ENCODE data around the gene ZNF768. TPM values are rescaled to one million over a fixed set of nuclear protein-coding genes. Genes with fewer than 3 reads are reported as not detected.

Gene ZNF768
- total RNA-seq, 1 experiment from 2014 or later, result 68.3 TPM

GRCh38 chr16:30488764-30489605 lies 37.4 kb downstream of the ZNF768 start:
- in situ Hi-C loops (cut with HindIII; ENCODE audit: low pct_unique_long_range_greater_than_20kb, low sequenced_read_pairs), result no loop called here
- H3K36me3 ChIP-seq (ENCODE audit: control insufficient read depth, insufficient read depth, low read length), result no peaks in the 10 kb centered on the region
- no peaks in the 10 kb centered on the region for H3K27me3 ChIP-seq (ENCODE audit: control insufficient read depth, insufficient read depth, low read length)
- no peak overlapping the region for H3K4me3 ChIP-seq (ENCODE audit: low read depth in 2 of 2, low read length in 2 of 2)
- H3K9me3 ChIP-seq (ENCODE audit: control insufficient read depth, insufficient read depth, low read depth, low read length), result no peaks in the 10 kb centered on the region
- no TSS peak for BruUV-seq (replicated peaks)
- POLR2A ChIA-PET, result no interaction called here
- no peak for ATAC-seq
- no peak for DNase-seq (ENCODE audit: low read depth, low spot score)
- no peak overlapping the region for H3K27ac ChIP-seq (ENCODE audit: low read length)
- no peak for TF ChIP-seq POLR2AphosphoS5 (IDR thresholded peaks at IDR 0.05; ENCODE audit: low read depth, low read length)
- TF ChIP-seq SIN3A (IDR thresholded peaks at IDR 0.05; ENCODE audit: borderline replicate concordance, insufficient read depth, low read depth, low read length), result no peak
- TF ChIP-seq TCF7L2 (IDR thresholded peaks at IDR 0.05; ENCODE audit: low read depth, low read length), result no peak
- TF ChIP-seq CTCF (IDR thresholded peaks at IDR 0.05), result no peak
- no peak for TF ChIP-seq REST (IDR thresholded peaks at IDR 0.05; ENCODE audit: insufficient read depth in 1 of 2, low read depth in 2 of 2, low read length in 1 of 2)
- H3K4me1 ChIP-seq (ENCODE audit: control insufficient read depth, insufficient read depth, low read length), result 0 out of 2 replicates have a peak, but pooled peaks cover 3% of the 10 kb centered on the region
- intact Hi-C loops (cut with micrococcal nuclease; ENCODE audit: unreplicated experiment), result no loop called here
- CTCF ChIA-PET, result no interaction called here

- in situ Hi-C loops (cut with HindIII; ENCODE audit: low pct_unique_long_range_greater_than_20kb, low sequenced_read_pairs) (no loop called here), intact Hi-C loops (cut with micrococcal nuclease; ENCODE audit: unreplicated experiment) (no loop called here)
- ATAC-seq, result no peak
- Histone ChIP-seq H3K9me3 (ENCODE audit: control insufficient read depth, insufficient read depth, low read depth, low read length) (no peaks in the 10 kb centered on the region), H3K27me3 (ENCODE audit: control insufficient read depth, insufficient read depth, low read length) (no peaks in the 10 kb centered on the region), H3K4me3 (ENCODE audit: low read depth in 2 of 2, low read length in 2 of 2) (no peak overlapping the region), H3K4me1 (ENCODE audit: control insufficient read depth, insufficient read depth, low read length) (no peaks in the 10 kb centered on the region), H3K27ac (ENCODE audit: low read length) (no peak overlapping the region), H3K36me3 (ENCODE audit: control insufficient read depth, insufficient read depth, low read length) (no peaks in the 10 kb centered on the region)
- no TSS peak for BruUV-seq (replicated peaks)
- TF ChIP-seq SIN3A (IDR thresholded peaks at IDR 0.05; ENCODE audit: borderline replicate concordance, insufficient read depth, low read depth, low read length), result no peak
- TF ChIP-seq TCF7L2 (IDR thresholded peaks at IDR 0.05; ENCODE audit: low read depth, low read length), result no peak
- no peak for TF ChIP-seq CTCF (IDR thresholded peaks at IDR 0.05)
- TF ChIP-seq REST (IDR thresholded peaks at IDR 0.05; ENCODE audit: insufficient read depth in 1 of 2, low read depth in 2 of 2, low read length in 1 of 2), result no peak
- no peak for TF ChIP-seq POLR2AphosphoS5 (IDR thresholded peaks at IDR 0.05; ENCODE audit: low read depth, low read length)
- no peak for DNase-seq (ENCODE audit: low read depth, low spot score)
- CTCF ChIA-PET, result no interaction called here
- POLR2A ChIA-PET, result interaction anchor here (0.7 kb wide), 1 partner anchor 24 kb away, joined by 13 read pairs; no protein-coding TSS in a partner anchor
Observed at GRCh38 chr16:30485818-30486436, 40.4 kb downstream of the ZNF768 start.
